Nucleus accumbens (tissue), 56 donors: ENCODE results near the gene PEX11B.

Experiments
- DNase-seq, 56 donors: peaks; one replicate each; lab custom pipeline; 2025; lab: John Stamatoyannopoulos, UW

The PEX11B gene

GRCh38 chr1:145917595-145917994 lies 922 bp downstream of the PEX11B start:
- no peak for DNase-seq

- no peak for DNase-seq
Measured at GRCh38 chr1:145916745-145917144, 1.8 kb downstream of the PEX11B start.

- no peak for DNase-seq
Measured at GRCh38 chr1:145912128-145912641, 6.3 kb downstream of the PEX11B start.

- DNase-seq, result no peak
Measured at GRCh38 chr1:145908653-145909052, 9.9 kb downstream of the PEX11B start.

GRCh38 chr1:145906954-145907753 lies 11.4 kb downstream of the PEX11B start:
- no peak for DNase-seq

GRCh38 chr1:145901312-145902021 lies 17.1 kb downstream of the PEX11B start:
- no peak for DNase-seq

- no peak for DNase-seq
Measured at GRCh38 chr1:145898756-145899155, 19.8 kb downstream of the PEX11B start.

- no peak for DNase-seq
Measured at GRCh38 chr1:145897969-145898368, 20.5 kb downstream of the PEX11B start.

GRCh38 chr1:145895471-145895870 lies 23.0 kb downstream of the PEX11B start:
- no peak for DNase-seq

- DNase-seq, result no peak
Measured at GRCh38 chr1:145893306-145894055, 25.0 kb downstream of the PEX11B start.

GRCh38 chr1:145892486-145893087 lies 25.9 kb downstream of the PEX11B start:
- no peak for DNase-seq

- DNase-seq, result peak in 53 of 56 donors; percentile 35 to 95 (median 81)
Measured at GRCh38 chr1:145891587-145892485, 26.7 kb downstream of the PEX11B start.

GRCh38 chr1:145891143-145891542 lies 27.4 kb downstream of the PEX11B start:
- no peak for DNase-seq

GRCh38 chr1:145889722-145890121 lies 28.8 kb downstream of the PEX11B start:
- no peak for DNase-seq

- no peak for DNase-seq
Measured at GRCh38 chr1:145887631-145888030, 30.9 kb downstream of the PEX11B start.

GRCh38 chr1:145886816-145887215 lies 31.7 kb downstream of the PEX11B start:
- no peak for DNase-seq

GRCh38 chr1:145886390-145886789 lies 32.1 kb downstream of the PEX11B start:
- no peak for DNase-seq

- DNase-seq, result peak in 53 of 56 donors; percentile 5 to 88 (median 72)
Measured at GRCh38 chr1:145885738-145886287, 32.7 kb downstream of the PEX11B start, which contains the start of gene ANKRD35. ANKRD35 (minus strand) TSS chr1:145885866; CDS start chr1:145885758, 108 bp downstream.

- DNase-seq, result no peak
Measured at GRCh38 chr1:145884675-145885074, 33.8 kb downstream of the PEX11B start.
